ENCODE measurements around the gene C3orf33.

- TF ChIP-seq YY1 (IDR thresholded peaks at IDR 0.05) (no peak), CTCF (IDR thresholded peaks at IDR 0.05; ENCODE audit: low read depth, low read length, missing input control) (no peak), NR2F2 (IDR thresholded peaks at IDR 0.05) (no peak), FOXA1 (IDR thresholded peaks at IDR 0.05) (no peak)
These were observed 69.7 kb downstream of the C3orf33 start for GRCh38 chr3:155736381-155736780.

All from liver (tissue), 3 donors.